GM23248 (cell line): ENCODE results near the gene MRPS5.

Source experiments
- EZH2 ChIP-seq: fragments of 200-600 bp; sonication (generic); IDR thresholded peaks from 2 replicates; pipeline ENCODE4 v1.6.1; 2018; ENCODE audit warnings: antibody characterized with exemption, mild to moderate bottlenecking; ENCODE audit not compliant: insufficient read depth, poor library complexity, severe bottlenecking
- EZH2phosphoT487 ChIP-seq: fragments of 200-600 bp; sonication (generic); IDR thresholded peaks from 2 replicates; pipeline ENCODE4 v1.6.1; 2018; ENCODE audit warnings: antibody characterized with exemption, moderate library complexity, mild to moderate bottlenecking, low read depth; ENCODE audit not compliant: insufficient read depth

- TF ChIP-seq EZH2phosphoT487: no peak
- TF ChIP-seq EZH2: no peak
Measured at GRCh38 chr2:95077530-95077825, 44.1 kb downstream of the MRPS5 start.
